ENCODE results near the gene ITGB1.
"Not testable (repeated sequence)": the region's sequence is repeated elsewhere in the genome, so short reads cannot be mapped to it uniquely, and the experiment has no call there.

The ITGB1 gene

DNA sequence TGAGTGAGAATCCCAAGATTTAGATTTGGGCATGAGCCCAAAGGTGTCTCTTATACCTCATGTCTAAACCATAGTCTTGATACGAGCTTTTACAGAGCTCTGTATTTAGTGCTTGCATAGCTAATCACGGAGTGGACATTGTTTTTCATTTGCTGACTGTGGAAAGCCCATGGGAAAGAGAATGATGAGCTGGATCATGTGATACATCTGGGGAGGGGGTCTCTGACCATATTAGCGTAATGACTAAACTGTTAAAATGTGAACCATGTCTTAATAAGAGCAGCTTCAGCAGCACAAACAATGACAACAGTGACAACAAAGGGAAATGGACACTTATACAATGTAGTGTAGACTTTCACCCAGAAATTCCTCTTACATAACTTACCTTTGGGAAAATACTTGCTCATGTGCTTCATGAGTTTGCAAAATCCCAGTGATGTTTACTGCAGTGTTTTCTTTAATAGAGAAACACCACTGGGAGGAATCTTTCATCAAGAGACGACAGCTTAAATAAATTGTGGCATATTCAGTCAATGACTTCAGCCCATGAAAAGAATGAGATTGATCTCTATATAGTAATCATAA is 44.0 kb upstream of the ITGB1 start:
- H3K36me3 ChIP-seq (ENCODE audit: insufficient read depth, low read length): no peaks in the 10 kb centered on the region
- no peaks in the 10 kb centered on the region for H3K9me3 ChIP-seq (ENCODE audit: low read length)
- TF ChIP-seq, protein P1, sequence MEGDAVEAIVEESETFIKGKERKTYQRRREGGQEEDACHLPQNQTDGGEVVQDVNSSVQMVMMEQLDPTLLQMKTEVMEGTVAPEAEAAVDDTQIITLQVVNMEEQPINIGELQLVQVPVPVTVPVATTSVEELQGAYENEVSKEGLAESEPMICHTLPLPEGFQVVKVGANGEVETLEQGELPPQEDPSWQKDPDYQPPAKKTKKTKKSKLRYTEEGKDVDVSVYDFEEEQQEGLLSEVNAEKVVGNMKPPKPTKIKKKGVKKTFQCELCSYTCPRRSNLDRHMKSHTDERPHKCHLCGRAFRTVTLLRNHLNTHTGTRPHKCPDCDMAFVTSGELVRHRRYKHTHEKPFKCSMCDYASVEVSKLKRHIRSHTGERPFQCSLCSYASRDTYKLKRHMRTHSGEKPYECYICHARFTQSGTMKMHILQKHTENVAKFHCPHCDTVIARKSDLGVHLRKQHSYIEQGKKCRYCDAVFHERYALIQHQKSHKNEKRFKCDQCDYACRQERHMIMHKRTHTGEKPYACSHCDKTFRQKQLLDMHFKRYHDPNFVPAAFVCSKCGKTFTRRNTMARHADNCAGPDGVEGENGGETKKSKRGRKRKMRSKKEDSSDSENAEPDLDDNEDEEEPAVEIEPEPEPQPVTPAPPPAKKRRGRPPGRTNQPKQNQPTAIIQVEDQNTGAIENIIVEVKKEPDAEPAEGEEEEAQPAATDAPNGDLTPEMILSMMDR (IDR thresholded peaks at IDR 0.05; ENCODE audit: low read length): no peak
- TF ChIP-seq EZH2 (IDR thresholded peaks at IDR 0.05; ENCODE audit: borderline replicate concordance, low read length): no peak
- H3K9me2 ChIP-seq (ENCODE audit: low read depth, low read length): no peaks in the 10 kb centered on the region
- no peaks in the 10 kb centered on the region for H3K27me3 ChIP-seq (ENCODE audit: insufficient read depth, low read length)
- H3K9ac ChIP-seq (ENCODE audit: low read length): no peak overlapping the region
- H4K20me1 ChIP-seq (ENCODE audit: insufficient read depth, low read length): no peaks in the 10 kb centered on the region
- H3K4me1 ChIP-seq (ENCODE audit: insufficient read depth, low read length, severe bottlenecking): peaks cover 59% of the 10 kb centered on the region
- H2AFZ ChIP-seq (ENCODE audit: low read length): no peak overlapping the region
- H3K79me2 ChIP-seq (ENCODE audit: insufficient read depth, low read length): no peaks in the 10 kb centered on the region
- H3K4me3 ChIP-seq (ENCODE audit: low read depth, low read length, poor library complexity, severe bottlenecking): no peak overlapping the region
- H3F3A ChIP-seq (ENCODE audit: insufficient read depth, low read length): no peaks in the 10 kb centered on the region
- no peak overlapping the region for H3K27ac ChIP-seq (ENCODE audit: low read depth, low read length, poor library complexity, severe bottlenecking)
- H3K4me2 ChIP-seq (ENCODE audit: low read length): no peak overlapping the region

DNA sequence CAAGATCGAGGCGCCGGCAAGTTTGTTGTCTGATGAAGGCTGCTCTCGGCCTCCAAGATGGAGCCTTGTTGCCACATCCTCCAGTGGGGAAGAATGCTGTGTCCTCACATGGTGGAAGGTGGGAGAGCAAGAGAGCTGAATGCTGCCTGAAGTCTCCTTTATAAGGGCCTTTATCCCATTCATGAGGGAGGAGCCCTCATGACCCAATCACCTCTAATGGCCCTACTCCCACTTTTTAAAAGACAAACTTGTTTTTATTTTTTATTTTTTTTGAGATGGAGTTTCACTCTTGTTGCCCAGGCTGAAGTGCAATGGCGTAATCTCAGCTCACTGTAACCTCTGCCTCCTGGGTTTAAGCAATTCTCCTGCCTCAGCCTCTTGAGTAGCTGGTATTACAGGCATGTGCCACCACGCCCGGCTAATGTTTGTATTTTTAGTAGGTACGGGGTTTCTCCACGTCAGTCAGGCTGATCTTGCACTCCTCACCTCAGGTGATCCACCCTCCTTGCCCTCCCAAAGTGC is 40.1 kb upstream of the ITGB1 start:
- 0 out of 2 replicates have a peak overlapping the region, but pooled peaks have one; percentile 28 for H2AFZ ChIP-seq (ENCODE audit: low read length)
- not testable (repeated sequence) for H3K4me3 ChIP-seq (ENCODE audit: low read depth, low read length, poor library complexity, severe bottlenecking)

DNA sequence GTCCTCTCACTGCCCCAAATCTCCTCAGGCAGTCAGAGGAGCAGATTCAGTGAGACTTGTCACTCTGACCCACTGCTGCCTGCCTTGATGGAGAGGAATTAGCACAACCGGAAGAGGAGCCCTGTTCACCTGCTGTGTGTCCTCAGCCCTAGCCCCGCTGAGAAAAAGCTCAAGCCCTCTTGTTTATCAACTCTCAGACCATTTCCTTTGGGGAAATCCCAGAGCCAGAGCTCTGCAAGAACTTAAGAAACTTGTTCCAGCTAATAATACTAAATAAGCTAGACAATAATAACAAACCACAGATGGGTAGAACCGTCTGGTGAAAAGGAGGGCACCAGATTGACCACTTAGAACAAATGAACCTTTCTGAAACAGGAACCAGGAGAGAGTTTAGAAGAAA is 37.7 kb upstream of the ITGB1 start:
- TF ChIP-seq, protein P1 (IDR thresholded peaks at IDR 0.05; ENCODE audit: low read length): no peak
- TF ChIP-seq EZH2 (IDR thresholded peaks at IDR 0.05; ENCODE audit: borderline replicate concordance, low read length): no peak
- no peaks in the 10 kb centered on the region for H4K20me1 ChIP-seq (ENCODE audit: insufficient read depth, low read length)
- H3K9ac ChIP-seq (ENCODE audit: low read length): peak overlapping the region; percentile 37; the same call in 1 of the 2 replicates
- H3K27me3 ChIP-seq (ENCODE audit: insufficient read depth, low read length): no peaks in the 10 kb centered on the region
- H3K79me2 ChIP-seq (ENCODE audit: insufficient read depth, low read length): no peaks in the 10 kb centered on the region
- H3F3A ChIP-seq (ENCODE audit: insufficient read depth, low read length): no peaks in the 10 kb centered on the region
- no peaks in the 10 kb centered on the region for H3K36me3 ChIP-seq (ENCODE audit: insufficient read depth, low read length)
- peak overlapping the region; percentile 86 for H3K27ac ChIP-seq (ENCODE audit: low read depth, low read length, poor library complexity, severe bottlenecking)
- peaks cover 41% of the 10 kb centered on the region for H3K4me1 ChIP-seq (ENCODE audit: insufficient read depth, low read length, severe bottlenecking)
- no peaks in the 10 kb centered on the region for H3K9me2 ChIP-seq (ENCODE audit: low read depth, low read length)
- H3K4me3 ChIP-seq (ENCODE audit: low read depth, low read length, poor library complexity, severe bottlenecking): peak overlapping the region; percentile 24
- H3K9me3 ChIP-seq (ENCODE audit: low read length): no peaks in the 10 kb centered on the region
- H3K4me2 ChIP-seq (ENCODE audit: low read length): peak overlapping the region; percentile 42
- no peak overlapping the region for H2AFZ ChIP-seq (ENCODE audit: low read length)

More for the DNA sequence above, 40.1 kb upstream of the ITGB1 start:
- H3K4me2 ChIP-seq (ENCODE audit: low read length); H3K27me3 ChIP-seq (ENCODE audit: insufficient read depth, low read length); H3F3A ChIP-seq (ENCODE audit: insufficient read depth, low read length); H4K20me1 ChIP-seq (ENCODE audit: insufficient read depth, low read length); H3K9ac ChIP-seq (ENCODE audit: low read length); H3K9me3 ChIP-seq (ENCODE audit: low read length); H3K36me3 ChIP-seq (ENCODE audit: insufficient read depth, low read length); H3K79me2 ChIP-seq (ENCODE audit: insufficient read depth, low read length); H3K9me2 ChIP-seq (ENCODE audit: low read depth, low read length): not testable (repeated sequence)
- peak overlapping the region; percentile 41 for H3K27ac ChIP-seq (ENCODE audit: low read depth, low read length, poor library complexity, severe bottlenecking)
- peaks cover 51% of the 10 kb centered on the region for H3K4me1 ChIP-seq (ENCODE audit: insufficient read depth, low read length, severe bottlenecking)

Measured in OCI-LY1 (cell line).